ENCODE results near the gene CREB3L1.
A peak's percentile ranks its signal among the peaks of the same experiment; 100 is the strongest.

Gene CREB3L1

DNA sequence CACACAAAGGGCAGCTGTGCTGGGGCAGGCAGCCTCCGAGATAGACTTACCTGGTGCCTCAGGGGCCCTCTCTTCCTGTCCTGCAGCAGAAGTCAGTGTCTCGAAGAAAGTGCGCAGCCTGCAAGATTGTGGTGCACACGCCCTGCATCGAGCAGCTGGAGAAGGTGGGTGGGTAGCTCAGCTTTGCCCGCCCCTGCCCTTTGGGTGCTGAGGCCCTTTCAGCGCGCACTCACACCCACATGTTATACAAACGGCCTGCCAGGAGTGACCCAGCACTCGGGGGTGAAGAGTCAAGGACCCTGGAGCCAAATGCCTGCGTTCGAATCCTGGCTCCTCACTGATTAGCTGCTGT lies 90.4 kb downstream of the CREB3L1 start:
- DNase-seq: no peak

DNA sequence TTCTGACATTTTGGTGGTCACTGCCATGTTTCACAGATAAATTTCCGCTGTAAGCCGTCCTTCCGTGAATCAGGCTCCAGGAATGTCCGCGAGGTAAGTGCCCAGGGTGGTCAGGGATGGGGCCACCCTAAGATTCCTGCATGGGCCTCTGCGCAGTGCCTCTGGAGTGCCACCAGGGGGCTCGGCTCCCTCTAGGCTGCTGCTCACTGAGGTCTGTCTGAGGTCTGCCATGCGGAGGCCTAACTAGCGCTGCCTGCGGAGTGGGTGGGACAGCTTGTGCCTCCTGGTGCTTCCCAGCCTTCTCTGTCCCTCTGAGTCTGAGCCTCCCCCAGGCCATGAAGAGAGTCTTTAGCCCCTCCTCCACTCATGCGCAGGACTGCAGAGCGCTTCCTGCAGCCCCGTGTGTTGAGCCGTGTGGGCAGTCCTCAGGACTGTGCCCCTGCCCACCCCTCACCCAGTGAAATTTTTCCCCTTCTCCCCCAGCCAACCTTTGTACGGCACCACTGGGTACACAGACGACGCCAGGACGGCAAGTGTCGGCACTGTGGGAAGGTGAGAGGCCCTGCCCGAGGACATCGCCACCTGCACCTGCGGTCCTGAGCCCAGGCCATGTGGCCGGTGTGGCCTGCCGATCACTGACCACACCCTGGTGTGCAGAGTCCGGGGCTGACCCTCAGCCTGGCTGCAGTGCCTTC lies 92.1 kb downstream of the CREB3L1 start:
- peak; percentile 68 for DNase-seq

DNA sequence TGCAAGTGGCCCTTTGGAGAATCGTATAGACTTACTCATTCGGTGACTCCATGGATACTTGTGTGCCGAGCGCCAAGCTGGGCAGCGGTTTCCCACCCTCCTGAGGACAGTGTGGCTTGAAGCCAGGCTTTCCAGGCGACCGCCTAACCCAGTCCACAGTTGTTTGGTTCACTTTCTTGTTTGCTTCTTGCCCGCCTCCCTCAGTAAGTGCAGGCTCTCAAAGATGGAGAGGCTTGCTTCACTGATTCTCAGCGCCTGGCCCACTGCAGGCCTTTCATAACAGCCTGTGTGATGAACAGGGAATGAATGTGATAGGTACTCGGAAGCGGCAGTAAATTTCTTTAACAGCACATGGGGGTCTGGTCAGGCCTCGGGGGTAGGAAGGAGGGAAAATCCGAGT lies 92.8 kb downstream of the CREB3L1 start:
- no peak for DNase-seq

Data from right hindlimb (tissue), 1 donor.